GM18907 (cell line): Measurements from ENCODE around the gene PAX5.

Experiments
- ATAC-seq: cut with Tn5 transposase; IDR thresholded peaks from one replicate; pipeline ENCODE4 v1.9.1; 2021; ENCODE audit warnings: mild to moderate bottlenecking, moderate library complexity; ENCODE audit not compliant: unreplicated experiment

The PAX5 gene

DNA sequence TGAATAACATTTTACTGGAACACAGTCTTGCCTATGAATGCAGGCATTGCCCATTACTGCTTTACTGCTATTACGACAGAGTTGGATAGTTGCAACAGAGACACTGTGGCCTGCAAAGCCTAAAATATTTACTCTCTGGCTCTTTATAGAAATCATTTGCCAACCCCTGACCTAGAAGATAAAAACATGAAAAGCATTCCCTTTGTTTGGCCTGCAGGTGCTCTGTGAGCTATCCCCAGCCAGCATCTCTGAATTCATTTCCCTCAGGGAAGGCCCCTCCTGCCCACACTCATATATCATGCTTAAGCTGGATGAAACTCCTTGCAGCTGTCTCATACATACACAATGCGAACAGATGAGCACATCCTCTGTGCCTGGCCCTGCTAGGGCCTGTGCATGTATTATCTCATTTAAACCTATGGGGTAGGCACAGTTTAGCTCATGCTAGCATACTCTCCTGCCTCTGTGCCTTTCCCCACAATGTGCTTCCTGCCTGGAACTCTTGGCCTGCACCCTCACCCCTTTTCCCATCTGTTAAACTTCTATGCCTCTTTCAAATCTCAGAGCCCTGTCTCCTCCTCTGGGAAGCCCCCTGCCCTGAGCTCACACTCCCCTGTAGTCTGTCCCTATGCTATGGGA lies 193.1 kb downstream of the PAX5 start:
- no peak for ATAC-seq

DNA sequence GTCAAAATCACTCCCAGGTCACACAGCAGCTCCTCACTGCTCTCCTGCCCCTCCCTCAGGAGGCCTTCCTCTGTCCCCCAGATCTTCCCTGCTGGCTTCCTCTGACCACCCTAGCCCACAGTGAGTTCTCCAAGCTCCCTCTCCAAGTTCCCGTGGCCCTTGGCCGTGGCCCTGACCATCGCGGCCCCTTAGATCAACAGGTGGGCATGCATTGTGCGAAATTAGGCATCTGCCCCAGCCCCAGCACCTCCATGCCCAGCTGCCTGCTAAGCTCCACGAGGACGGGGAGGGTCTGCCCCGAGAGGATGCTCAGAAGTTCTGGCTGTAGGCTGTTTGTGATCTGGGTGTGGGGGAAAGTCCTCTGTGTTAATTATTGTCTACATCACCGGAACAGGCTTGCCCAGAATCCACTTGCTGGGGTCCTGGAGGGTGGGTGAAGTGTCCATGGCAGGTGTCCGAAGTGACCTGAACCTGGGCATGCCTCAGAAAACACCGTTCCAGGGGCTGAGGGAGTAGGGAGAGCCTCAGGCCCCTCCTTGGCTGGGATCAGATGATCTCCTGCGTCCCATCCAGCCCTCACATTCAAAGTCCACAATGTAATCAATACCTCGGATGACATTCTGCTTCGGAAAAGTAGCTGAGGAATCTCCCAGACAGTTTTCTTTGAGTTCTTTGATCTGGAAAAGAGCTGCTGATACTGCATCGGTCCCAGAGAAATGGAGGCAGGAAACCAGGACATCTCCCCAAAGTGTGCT lies 194.8 kb downstream of the PAX5 start:
- ATAC-seq = no peak

DNA sequence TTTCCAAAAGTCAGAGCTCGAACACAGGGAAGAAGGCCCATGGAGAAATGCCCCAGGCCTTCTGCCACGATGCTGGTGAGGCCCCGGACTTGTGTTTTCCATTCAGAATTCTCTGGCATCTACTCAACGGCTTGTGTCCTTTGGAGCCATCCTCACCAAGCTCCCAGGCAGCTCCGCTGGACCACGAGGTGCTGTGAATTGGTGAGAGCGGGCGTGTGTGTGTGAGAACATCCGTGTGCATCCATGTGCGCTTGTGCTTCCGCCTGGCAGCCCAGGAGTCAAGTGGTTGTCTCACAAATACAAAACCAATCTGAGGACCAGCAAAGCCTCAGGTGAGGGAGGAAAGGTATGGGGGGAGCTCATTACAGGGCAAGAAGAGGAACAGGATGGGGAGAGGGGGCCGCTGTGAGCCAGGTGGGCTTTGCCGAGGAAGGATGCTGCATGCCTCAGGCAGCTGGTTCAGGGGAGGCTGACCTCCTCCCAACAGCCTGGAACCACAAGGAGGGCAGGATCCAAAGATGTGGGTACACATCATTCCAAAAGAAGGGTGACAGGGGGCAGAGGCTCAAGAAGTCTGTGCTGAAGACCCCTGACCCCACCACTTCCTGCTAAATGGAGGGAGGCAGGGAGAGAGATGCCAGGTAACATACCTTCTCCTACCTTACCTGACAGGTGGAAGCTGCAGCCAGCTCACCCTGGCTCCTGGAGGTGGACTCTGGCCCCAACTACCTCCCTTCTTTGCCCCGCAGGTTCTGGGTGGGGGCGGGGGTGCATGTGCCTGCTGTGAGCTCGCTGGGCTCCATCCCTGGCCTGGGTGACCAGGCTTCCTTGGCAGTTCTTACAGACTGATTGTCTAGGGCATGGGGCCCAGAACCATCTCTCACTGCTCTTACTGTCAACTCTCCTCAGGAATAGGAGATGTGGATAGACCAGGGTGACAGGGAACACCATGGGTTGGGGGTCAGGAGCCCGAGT lies 196.3 kb downstream of the PAX5 start:
- no peak for ATAC-seq

DNA sequence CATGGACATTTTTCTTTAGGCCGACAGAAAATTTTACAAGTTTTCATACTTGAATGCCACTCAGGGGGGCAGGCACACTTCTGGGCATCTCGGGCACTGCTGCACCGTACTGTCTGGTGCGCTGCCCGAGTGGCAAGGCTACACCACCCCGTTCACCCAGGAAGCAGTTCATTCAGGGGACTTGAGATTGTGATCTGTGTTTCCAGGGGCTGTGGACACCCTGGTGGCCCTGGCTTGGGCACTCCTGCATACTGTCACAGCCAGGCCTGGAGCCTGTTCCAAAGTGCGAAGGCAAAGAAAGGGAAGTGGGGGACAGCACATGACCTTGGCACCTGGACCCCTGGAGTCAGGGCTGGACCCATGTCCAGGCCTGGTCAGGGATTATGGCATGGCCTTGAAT lies 197.6 kb downstream of the PAX5 start:
- no peak for ATAC-seq

DNA sequence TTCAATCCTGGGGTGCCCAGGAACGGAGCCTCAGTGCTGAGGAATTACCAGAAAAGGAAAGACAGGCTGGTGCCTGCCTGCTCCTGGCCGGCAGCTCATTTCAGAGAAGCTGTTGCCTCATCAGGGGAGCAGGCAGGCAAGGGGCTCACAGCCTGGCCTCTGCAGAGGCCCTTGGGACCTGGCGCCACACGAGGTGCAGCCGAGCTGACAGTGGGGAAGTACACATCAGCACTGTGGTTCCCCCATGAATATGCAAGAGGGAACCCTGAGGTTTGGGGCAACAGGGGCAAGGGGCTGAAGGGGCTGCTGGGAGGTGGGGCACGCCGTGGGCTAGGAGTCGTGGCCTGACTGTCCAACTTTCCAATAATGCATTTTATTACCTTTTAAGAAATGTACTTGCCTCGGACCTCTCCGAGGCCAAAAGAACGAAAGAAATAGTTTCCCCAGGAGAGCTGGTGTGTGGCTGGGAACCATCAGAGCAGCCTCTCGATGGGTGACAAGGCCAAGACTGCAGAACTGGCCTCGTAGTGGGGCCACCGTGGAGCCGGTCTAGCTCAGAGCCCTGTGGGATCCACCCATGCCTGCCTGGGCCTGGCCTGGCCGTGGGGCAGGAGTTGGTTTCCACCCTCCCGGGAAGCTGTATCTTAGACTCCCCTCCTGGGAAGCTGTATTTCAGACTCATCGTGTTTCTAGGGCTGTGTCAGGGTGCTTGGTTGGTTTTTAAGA lies 198.6 kb downstream of the PAX5 start:
- ATAC-seq = no peak

DNA sequence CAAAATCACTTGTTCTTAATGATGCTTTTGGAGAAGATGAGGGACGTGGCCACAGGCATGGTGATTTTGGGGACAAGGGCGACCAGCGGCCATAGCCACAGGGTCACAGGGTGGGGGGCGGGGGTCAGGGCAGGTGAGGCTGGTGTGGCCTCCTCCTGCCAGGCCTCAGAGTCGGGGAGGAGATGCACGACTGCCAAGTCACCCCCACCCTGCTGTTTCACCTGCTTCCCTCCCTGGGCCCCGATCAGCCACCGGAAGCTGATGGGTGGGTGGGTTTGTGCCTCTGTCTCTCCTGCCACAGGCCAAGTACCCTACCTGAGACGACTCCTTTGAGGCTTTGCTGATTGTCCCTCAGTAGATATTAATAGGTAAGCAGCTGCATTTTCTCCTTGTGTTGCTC lies 199.3 kb downstream of the PAX5 start:
- ATAC-seq = no peak

DNA sequence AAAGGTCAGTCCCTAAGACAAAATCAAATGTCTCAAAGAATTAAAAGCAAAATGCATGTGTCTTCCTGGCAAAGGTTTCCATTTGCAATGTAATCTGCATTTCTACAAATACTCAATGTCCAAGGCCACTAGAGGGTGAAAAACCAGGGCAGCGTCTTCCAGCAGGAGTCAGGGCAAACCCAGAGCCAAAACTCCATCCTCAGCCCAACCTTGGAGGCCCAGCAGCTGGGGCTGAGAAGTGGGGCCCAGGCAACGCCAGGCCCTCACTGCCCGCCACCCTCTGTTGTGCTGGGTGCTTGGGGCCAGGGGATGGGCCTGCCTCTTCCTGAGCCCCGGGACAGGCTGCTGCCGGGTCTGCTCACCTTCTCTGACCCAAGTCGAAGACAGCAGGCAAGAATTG lies 200.1 kb downstream of the PAX5 start:
- no peak for ATAC-seq

DNA sequence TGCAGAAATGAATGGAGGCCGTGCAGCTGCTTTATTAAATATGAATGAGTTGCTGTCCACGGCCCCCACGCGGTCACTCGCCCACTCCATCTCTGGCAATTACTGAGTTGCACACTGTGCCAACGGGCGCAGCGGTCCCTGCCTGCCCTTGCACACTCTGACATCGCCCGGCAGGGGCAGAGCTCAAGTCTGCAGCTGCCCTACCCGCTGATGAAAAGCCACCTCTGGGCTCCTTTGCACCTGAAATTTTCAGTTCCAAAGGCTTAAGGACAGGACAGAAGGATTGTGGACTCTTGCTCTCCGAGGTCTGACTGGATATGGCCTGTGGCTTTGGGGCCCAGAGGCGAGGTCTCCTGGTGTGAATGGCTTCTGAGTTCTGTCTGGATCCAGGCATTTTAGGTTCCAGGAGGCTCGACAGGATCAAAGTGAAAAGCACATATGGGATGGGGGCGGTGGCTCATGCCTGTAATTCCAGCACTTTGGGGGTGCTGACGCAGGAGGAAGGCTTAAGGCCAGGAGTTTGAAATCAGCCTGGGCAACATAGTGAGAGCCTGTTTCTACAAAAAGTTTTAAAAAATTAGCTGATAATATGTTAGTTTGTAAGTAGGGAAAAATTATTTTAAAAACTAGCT lies 201.8 kb downstream of the PAX5 start:
- no peak for ATAC-seq

DNA sequence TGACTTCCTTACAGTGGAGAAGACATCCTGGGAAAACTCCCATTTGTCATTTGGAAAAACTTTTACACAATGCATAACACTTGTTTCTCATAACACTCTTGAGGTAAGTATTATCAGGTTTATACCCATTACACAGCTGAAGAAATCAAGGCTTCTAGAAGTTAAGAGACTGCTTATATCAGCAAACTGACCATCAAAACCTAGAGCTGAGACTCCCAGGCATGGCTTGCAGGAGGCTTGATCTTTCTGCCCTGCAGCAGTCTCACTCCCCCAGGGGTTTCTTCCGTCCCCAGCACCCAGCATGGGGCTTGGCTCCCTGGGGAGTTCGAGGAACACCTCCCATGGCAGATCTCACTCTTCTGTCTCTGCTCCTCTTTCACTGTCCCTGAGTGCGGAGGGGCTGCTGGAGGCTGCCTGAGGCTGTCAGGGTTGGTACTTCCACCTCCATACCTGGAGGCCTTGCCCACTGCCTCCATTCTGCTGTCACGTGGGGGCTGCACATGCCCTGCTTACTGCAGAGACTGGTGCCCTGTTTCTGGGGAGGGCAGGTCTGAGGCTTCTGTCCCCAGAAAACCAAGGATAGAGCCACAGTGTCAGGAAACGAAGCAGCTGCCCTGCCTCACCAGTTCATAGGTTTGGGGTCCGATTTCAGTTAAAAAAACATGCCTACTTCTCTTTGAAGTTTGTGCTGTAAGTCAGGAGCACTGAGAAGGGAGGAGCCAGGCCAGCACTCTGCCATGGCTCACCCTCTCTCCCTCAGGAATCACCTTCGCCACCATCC lies 202.5 kb downstream of the PAX5 start:
- ATAC-seq = no peak

DNA sequence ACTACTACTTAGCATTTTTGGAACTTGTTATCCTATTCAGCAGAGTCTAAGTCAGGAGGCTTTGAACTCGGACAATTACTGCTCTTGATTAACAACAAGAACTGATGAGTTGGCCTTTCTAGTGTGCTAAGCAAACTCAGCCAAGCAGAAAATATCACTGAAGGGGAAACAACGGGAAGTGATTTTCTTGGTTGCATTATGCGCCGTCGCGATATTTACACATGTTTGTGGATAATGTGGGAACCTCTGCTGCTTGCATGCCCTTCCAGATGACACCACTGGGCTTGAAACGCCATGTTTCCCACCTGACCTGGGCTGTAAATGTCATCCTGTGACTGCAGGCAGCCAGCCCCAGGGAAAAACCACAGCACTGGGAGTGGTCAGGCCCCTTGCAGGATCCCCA lies 205.5 kb downstream of the PAX5 start:
- ATAC-seq = no peak

DNA sequence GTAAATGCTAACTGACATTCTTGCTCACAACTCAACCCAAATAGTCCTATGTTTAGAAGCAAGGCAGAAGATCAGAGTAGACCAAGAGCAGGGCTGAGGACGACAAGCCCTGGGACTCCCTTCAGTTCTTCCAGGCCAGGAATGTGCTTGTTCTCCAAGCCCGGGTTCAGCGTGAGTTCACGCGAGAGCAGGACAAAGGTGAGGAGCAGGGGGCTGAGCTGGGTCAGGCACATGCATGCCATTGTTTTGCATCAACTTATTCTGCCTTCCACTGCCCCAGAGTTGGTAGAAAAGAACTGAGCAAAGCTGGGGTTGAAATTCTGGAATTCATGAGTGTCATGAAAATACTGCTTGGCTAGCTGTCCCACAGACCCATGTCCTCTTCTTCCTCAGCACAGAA lies 206.5 kb downstream of the PAX5 start:
- no peak for ATAC-seq

DNA sequence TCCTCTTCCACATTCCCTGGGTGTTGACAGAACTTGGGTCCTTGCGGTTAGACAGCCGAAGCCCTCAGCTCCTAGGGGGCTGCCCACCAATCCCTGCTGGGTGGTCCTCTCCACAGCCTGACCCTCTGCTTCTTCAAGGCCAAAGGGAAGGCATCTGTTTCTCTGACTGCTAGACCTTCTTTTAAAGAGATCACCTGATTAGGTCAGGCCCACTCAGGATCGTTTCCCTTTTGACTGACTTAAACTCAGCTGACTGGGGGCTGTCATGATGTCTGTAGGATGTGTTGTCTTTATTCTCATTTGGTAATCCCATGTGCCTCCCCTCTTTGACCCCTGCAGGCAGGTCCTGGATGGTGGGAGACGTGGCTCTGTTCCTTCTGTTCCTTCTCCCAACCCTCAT lies 207.5 kb downstream of the PAX5 start:
- ATAC-seq = no peak

DNA sequence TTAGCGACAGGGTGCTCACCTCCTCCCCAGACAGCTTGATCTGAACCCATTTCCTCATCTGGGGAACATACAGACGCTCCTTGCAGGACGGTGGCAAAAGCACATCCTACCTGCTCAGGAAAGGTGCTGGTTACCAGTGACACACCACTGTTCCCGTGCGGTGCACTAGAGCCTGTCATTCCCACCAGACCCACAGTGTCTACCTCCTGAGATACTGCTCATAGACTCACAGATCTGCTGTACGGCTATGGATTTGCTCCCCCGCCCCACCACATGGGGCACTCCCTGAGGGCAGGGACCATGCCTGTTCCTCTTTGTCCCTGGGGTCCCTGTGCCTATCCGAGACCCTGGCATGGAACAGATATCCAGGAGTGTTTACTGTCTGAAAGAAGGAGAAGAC lies 208.9 kb downstream of the PAX5 start:
- ATAC-seq = no peak

DNA sequence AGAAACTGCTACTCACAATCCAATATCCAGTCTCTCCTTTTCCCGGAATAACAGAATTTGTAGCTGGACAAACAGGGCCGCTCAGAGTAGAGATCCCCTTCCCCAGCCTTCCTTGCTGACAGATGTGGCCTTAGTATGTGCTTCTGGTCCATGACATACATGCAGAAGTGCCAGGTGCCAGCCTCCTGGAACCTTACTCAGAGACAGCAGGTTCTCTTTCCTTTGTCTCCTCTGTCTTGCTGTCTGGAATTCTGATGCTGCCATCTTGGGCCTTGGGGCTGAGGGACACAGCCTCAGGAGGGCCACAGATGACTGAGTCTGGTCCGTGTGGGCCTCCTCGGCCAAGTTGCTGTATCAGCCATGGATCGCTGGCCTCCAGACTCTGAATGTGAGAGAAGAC lies 210.1 kb downstream of the PAX5 start:
- no peak for ATAC-seq

DNA sequence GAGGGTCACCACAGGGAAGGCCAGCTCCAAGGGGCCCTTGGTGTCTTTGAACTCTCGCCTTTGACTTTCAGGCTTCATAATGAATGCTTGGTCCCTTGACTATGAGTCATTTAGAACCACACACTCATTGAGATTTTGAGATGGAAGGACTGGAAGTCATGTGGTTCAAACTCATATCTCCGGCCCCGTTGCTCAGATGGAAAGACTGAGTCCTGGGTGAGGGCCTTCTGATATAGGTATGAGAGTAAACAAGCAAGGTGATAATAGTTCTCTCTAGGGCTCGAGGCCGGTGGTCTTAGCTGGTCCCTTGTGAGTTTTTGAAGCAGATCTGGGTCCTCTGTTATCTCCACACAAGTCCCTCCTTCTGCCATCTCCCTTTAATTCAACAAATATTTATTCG lies 210.6 kb downstream of the PAX5 start:
- no peak for ATAC-seq

DNA sequence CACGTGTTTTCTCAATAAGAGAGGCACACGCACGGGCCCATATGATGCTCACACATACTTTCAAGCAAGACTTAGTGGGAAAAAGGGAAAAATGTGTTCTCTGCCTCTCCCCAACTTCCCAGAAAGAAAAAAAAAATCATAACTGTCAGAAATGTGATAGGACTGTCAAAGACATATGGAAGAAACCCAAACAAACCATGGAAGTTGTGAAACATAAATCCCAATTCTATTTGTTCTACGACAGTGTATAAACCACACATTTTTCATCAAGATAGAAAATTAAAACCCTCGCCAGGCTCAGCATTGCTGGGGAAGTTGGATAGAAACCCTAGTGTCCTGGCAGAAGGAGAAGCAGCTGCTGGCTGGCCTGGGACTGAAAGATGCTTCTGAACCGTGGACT lies 211.9 kb downstream of the PAX5 start:
- ATAC-seq = no peak

DNA sequence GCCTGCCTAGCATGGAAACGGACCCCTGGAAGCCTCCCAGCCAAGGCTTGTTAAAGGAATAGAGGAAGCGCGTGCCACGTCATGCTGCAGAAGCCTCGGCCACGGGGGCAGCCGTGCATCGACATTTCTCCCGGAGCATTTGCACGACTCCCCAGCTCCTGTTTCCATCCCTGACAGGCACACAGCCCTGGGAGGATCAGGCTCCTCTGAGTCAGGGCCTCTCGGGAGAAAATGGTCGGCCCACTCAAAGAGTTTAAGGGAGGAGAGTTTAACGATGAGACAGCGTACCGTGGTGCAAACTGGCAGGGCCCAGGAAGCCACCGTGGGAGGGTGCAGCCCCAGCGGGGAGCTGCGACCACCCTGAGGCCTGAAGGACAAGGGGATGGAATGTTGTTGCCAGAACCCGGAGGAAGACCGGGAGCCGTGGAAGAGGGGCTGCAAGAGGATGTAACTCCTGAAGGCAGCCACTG lies 213.6 kb downstream of the PAX5 start:
- no peak for ATAC-seq

DNA sequence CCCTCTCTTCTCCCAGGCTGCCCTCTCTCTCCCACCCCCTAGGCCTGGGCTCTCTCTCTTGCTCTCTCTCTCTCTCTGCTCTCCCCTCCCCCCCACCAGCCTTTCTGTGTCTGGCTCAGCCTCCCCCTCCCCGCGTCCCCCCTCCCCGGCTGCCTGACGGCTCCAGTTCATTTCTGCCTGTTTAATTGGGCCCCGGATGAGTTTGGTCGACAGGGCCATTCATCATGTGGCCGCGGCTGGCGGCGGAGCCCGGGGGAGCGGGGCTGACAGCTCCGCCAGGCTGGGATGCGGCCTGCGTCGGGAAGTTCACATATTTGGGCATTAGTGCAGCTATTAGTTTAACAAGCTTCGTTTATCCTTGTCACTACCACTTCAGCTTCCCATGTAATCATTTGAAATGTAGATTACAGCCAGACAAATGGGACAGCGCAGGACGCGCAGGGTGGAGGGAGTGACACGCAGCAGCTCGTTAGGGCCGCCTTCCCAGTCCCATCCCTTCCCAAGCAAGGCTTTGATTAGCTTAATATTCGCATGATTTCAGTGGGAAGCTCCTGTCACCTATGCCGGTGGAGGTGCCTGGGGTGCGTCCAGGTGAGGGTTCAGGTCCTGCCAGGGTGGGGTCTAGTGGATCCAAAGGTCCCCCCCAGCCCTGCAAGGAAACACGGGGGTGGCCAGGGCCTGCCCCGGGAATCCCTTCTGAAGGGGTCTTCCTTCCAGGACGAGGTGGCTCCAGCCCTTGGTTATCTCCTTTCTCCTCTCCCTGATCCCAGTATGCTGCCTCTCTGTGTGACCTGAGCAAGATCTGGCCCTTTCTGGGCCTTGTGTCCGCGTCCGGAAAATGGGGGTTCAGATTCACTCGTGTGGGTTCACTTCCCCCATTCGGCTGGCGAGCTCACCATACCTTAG lies 214.8 kb downstream of the PAX5 start:
- no peak for ATAC-seq
